K562 (cell line): ENCODE results near the gene UBE2C. TPM values are rescaled to one million over a fixed set of nuclear protein-coding genes. Genes with fewer than 3 reads are reported as not detected.

Experiments
- STAG1 ChIP-seq: sonication (generic); formaldehyde crosslinking; IDR thresholded peaks from 2 replicates; pipeline ENCODE4 v1.5.0; 2020; ENCODE audit warnings: missing genetic modification reagents, borderline replicate concordance
- polyA plus RNA-seq, 8 experiments: library from polyadenylated mRNA; depleted of rRNA in 4 of 8; stranded (reverse) in 5 of 8; unstranded in 3 of 8; fragments of >200 nt; fragmentation: Nextera tagmentation in 2 of 8; fragmentation: Illumina TruSeq in 1 of 8; extraction: Ambion mirVana in 2 of 8; extraction: Trizol in 1 of 8; gene quantifications; 2 replicates each; pipeline versions ENCODE4 v1.2.1 to v1.2.3, GENCODE V29; 2011 to 2014; ENCODE audit warnings: inconsistent platforms in 1 of 8, missing spikeins in 1 of 8
- total RNA-seq, 7 experiments: library from RNA; depleted of rRNA in 6 of 7; stranded (reverse); fragments of >200 nt in 6 of 7; fragmentation: Illumina TruSeq in 2 of 7; extraction: Trizol in 2 of 7; gene quantifications; 2 replicates each; pipeline versions ENCODE4 v1.2.1 to v1.2.3, GENCODE V29; 2011 to 2021; ENCODE audit warnings: low replicate concordance in 1 of 7
- TF ChIP-seq, protein P1 (sequence below), 2 experiments: fragments of 450-650 bp; IDR thresholded peaks; 2 replicates each; pipeline ENCODE4 v1.6.1; 2016; ENCODE audit warnings: mild to moderate bottlenecking in 2 of 2, borderline replicate concordance in 1 of 2, low read depth in 1 of 2, moderate library complexity in 1 of 2

Gene UBE2C
- total and polyA plus RNA-seq, 9 of the 15 experiments (the other 6 are each of a cell fraction or from before 2014, with no cell fraction given), result 0.51 to 1.6 (median 0.69) TPM

GRCh38 chr20:45798935-45799642, 13.4 kb upstream of the UBE2C start (continued):
- TF ChIP-seq, protein P1, sequence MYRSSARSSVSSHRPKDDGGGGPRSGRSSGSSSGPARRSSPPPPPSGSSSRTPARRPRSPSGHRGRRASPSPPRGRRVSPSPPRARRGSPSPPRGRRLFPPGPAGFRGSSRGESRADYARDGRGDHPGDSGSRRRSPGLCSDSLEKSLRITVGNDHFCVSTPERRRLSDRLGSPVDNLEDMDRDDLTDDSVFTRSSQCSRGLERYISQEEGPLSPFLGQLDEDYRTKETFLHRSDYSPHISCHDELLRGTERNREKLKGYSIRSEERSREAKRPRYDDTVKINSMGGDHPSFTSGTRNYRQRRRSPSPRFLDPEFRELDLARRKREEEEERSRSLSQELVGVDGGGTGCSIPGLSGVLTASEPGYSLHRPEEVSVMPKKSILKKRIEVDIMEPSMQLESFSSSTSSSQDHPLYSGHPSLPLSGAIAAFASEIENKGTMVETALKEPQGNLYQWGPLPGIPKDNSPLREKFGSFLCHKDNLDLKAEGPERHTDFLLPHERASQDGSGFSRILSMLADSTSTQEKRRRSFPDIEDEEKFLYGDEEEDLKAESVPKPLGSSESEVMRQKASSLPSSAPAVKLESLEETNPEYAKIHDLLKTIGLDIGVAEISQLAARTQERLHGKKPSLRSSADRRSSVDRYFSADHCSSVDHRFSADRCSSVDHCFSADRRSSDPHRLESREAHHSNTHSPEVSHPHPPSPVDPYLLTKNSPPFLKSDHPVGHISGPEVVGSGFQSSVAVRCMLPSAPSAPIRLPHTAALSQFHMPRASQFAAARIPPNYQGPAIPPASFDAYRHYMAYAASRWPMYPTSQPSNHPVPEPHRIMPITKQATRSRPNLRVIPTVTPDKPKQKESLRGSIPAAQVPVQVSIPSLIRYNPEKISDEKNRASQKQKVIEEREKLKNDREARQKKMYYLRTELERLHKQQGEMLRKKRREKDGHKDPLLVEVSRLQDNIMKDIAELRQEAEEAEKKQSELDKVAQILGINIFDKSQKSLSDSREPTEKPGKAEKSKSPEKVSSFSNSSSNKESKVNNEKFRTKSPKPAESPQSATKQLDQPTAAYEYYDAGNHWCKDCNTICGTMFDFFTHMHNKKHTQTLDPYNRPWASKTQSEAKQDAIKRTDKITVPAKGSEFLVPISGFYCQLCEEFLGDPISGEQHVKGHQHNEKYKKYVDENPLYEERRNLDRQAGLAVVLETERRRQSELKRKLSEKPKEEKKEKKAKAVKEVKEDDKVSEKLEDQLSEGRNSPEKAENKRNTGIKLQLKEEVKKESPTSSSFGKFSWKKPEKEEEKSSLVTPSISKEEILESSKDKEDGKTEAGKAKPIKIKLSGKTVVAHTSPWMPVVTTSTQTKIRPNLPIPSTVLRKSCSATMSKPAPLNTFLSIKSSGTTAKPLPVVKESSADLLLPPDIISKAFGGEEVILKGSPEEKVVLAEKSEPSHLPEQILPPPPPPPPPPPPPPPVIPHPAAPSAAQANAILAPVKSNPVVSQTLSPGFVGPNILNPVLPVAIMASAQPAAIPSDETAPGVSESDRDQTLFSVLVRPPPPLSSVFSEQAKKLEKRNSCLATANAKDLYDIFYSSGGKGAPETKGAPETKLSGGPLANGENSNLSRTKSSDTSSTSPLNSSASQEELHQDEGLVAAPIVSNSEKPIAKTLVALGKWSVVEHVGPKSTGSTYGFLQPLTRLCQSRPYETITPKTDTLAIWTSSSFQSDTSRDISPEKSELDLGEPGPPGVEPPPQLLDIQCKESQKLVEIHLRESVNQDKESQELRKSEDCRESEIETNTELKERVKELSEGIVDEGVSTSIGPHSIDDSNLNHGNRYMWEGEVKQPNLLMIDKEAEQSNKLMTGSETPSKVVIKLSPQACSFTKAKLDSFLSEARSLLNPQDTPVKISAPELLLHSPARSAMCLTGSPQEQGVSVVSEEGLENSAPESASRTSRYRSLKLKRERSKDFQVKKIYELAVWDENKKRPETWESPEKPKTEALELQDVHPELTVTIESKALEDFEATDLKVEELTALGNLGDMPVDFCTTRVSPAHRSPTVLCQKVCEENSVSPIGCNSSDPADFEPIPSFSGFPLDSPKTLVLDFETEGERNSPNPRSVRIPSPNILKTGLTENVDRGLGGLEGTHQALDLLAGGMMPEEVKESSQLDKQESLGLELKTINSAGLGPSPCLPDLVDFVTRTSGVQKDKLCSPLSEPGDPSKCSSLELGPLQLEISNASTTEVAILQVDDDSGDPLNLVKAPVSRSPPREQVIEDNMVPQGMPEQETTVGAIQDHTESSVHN (IDR thresholded peaks at IDR 0.05; ENCODE audit: borderline replicate concordance in 1 of 2, low read depth in 1 of 2), result no peak
- peak; percentile 65; the same call in 1 of the 2 replicates for TF ChIP-seq STAG1 (CRISPR knock-in tag)
